ENCODE measurements around the gene SIRPG.
"Not testable (repeated sequence)": the region's sequence is repeated elsewhere in the genome, so short reads cannot be mapped to it uniquely, and the experiment has no call there.

The SIRPG gene

DNA sequence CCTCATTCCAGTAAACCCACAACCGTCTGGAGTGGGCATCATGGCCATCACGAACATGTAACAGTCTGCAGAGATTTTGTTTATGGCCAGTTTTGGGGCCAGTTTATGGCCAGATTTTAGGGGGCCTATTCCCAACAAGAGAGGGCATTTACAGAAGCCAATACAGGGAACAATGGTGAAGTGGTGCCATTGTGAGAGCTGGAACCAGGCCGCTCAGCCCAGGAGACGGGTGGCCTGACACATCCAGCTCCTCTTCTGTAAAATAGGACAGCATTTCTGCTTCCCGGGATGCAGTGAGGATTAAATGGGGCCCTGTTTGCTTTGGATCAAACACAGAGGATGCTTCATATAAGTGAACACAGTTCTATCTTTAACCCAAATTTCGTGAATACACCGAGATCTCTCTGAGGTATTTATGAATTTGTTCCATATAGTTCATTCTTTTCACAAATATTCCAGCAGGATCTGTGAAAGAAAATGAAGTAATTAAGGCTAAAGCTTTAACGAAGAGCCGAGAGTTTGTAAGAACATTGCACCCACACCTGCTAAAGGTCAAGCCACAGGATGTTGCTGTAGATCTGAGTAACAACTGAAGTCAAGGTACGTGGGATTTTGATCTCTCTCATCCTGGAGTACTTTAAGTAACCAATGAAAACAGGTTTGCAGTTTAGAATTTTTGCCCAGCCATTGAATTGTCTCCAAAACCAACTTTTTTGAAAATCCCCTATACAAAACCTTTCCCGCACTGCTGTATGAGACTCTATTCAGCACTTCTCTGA is 14.5 kb upstream of the SIRPG start:
- no peak for DNase-seq (ENCODE audit: low spot score)

DNA sequence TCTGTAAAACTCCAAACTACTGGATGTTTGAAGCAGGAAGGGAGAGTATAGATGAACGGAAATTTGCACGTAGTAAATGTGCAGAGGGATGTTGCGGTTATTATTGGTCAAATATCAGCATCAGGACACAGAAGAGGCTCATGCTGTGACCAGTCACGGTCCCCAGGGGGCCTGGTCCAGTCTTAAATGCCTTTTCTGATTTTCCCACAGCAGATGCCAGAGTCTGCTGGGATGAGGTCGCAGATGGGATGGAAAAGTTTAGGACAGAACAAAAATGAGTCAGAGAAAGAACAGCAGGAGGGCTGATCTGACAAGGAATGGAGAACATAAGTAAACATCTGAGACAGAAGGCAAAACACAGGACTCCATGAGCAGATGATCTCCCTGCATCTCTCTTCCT is 11.7 kb upstream of the SIRPG start:
- peak; percentile 70 for DNase-seq (ENCODE audit: low spot score)

DNA sequence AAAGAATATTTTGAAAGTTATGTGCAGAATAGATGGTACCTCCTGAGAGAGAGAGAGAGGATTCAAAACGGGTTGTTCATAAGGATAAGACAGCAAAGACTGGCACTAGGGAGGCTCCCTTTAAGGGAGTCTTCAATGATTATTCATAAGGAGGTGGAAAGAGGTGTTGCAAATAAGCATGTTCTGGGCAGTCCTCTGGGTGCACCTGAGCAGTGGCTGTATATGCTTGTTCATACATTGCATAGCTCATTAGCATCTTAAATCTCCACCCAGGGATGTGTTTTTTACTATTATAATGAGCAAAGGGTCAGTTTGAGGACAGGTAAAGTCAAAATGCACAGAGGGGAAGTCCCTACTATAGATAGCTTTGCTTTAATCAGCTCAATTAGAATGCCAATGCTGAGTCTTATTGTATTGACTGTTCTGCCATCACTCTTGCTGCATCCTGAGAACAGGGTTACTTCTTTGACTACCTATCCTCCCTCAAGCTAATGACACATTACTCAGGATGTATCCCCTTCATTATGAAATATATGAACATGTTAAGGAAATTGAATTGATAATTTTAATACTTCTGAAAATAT is 10.0 kb upstream of the SIRPG start:
- DNase-seq (ENCODE audit: low spot score), result no peak

DNA sequence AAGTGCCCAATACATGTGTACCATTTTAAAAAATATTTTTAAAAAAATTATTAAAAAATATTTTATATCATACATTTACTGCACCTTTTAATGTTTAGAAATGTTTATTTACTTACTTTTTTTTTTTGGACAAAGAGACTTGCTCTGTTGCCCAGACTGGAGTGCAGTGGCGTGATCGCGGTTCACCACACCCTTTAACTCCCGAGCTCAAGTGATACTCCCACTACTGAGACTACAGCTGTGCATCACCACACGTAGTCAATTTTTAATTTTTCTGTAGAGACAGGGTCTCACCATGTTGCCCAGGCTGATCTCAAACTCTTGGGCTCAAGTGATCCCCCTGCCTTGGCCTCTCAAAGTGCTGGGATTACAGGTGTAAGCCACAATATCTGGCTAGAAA is 9.2 kb upstream of the SIRPG start:
- DNase-seq (ENCODE audit: low spot score), result no peak

DNA sequence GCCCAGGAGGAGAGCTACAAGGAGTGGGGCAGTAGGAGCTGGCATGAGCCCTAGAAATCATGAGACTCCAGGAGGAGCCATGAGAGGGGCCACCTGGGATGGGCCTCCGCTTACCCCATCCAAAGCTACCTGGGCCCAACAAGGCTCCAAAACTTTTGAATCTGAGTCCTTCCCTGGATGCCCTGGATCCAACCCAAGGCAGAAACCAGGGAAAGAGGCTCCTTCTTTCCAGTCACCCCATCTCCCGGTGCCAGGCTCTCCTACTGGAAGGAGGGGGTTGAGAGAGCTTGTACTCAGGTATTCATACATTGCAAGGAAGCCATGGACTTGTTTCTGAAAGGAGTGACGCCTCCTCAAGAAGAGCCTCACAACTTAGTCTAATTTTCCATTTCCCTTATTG is 7.8 kb upstream of the SIRPG start:
- no peak for DNase-seq (ENCODE audit: low spot score)

DNA sequence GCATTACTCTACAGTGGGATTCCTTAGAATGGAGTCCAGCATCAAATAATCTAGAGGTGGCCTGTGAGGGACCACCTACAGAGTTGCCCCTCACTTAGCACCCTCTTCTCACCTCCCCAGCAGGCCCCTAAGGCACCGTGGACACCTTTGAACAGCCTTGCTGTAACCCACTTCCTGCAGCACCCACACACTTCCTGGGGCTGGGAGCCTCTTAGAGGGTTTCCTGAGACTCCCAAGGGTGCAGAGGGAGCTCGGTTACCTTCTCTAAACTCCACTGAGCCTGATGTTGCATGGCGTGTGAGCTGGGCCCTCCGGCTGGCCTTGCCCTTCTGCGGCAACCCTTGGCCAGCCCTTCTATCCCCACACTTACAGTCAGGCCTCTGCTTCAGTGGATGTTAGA is 7.3 kb upstream of the SIRPG start:
- DNase-seq (ENCODE audit: low spot score), result no peak

DNA sequence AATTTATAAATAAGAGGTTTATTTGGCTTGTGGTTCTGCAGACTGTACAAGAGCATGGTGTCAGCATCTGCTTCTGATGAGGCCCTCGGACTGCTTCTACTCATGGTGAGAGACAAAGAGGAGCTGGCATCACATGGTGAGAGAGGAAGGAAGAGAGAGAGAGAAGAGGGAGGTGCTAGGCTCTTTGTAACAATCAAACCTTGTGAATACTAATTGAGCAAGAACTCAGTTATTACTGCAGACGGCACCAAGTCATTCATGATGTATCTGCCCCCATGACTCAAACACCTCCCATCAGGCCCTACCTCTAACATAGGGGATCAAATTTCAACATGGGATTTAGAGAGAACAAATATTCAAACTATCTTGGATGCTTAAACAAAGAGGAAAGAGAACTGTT is 6.3 kb upstream of the SIRPG start:
- no peak for DNase-seq (ENCODE audit: low spot score)

DNA sequence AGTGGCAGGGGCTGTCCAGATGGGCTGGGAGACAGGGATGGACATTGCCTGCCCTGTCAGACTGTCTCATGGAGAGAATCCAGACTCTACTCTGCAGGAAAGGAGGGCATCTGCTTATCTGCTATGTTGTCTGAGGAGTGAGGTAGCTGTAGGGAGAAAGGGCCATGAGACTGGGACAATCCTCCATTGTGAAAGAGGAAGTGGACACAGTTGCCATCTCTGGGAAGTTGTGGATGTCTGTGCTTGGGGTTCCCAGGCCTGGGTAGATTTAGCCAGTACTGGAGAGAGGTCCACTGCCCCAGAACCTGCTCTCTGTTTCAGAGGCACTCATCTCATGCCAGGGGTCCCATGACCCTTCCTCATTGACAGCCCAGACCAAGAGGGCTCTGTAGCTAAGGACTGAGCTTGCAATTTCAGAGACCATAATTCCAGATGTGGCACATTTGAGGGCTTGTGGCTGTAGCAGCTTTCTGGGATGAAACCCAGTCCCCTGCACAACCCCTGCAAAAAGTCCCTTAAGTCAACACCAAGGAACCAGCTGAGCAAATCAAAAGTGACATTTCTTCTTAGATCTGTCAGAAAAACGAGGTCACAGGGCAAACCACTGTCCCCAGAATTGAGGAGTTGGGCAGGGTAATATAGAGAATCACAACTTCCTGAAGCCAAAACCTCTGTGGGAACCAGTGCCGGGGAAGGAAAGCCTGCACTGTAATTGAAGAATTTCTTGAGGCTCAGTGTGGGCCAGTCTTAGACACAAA is 4.1 kb upstream of the SIRPG start:
- no peak for DNase-seq (ENCODE audit: low spot score)

DNA sequence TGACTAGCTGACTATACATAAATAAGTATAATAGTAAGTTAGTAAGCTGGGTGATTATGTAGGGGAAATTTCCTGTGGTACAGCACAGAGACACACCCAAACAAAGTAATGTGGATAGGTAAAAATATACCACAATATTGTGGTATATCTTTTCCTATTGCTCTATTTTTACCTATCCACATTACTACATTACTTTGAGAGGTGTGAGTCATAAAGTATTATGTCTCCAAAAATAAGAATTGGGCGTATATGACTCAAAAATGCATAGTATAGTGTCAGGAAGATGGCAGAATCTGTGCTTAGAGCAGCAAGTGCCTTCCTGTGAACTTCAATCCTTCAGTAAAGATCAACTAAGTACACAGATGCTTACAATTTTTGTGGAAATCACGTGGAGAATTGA is 2.7 kb upstream of the SIRPG start:
- DNase-seq (ENCODE audit: low spot score), result no peak

DNA sequence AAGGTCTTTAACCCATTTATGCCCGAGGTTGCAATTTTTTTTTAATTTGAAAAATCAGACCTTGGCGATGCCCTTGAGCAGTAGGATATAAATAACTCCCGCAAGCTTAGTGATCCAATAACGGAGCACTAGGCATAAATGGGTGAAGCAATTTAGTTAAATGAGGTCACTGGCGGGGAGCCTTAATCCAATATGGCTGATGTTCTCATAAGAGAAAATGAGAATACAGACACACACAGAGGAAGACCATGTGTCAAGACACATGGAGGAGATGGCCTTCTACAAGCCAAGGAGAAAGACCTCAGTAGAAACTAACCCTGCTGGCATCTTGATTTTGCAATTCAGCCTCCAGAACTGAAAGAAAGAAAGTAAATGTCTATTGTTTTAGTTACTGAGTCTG is 735 bp downstream of the SIRPG start:
- DNase-seq (ENCODE audit: low spot score), result no peak

DNA sequence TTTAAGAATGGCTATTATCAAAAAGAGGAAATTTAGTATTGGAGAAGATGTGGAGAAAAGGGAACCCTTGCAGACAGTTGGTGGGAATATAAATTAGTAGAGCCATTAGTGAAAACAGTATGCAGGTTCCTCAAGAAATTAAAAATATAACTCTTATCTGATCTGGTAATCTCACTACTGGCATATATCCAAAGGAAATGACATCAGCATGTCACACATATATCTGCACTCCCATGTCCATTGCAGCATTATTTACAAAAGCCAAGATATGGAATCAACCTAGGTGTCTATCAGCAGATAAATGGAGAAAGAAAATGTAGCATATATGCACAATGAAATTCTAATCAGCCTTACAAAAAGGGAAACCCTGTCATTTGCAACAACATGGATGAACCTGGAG is 2.6 kb downstream of the SIRPG start:
- no peak for DNase-seq (ENCODE audit: low spot score)

DNA sequence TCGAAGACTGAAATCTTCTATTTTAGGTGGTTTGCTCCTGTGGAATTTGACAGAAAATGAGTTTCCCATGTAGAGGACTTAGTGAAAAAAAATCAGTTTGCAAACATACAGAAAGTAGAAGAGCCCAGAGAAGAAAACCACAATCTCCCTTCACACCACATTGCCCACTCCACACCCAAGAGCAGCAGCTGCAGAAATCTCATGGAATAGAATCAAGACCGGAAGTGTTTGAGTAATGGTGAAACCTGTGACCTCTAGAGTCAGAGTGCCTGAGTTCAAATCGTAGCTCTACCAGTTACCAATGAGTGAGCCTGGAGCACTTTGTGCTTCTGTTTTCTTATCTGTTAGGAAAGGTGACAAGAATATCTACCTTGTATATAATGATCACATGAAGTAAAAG is 4.6 kb downstream of the SIRPG start:
- DNase-seq (ENCODE audit: low spot score), result no peak

DNA sequence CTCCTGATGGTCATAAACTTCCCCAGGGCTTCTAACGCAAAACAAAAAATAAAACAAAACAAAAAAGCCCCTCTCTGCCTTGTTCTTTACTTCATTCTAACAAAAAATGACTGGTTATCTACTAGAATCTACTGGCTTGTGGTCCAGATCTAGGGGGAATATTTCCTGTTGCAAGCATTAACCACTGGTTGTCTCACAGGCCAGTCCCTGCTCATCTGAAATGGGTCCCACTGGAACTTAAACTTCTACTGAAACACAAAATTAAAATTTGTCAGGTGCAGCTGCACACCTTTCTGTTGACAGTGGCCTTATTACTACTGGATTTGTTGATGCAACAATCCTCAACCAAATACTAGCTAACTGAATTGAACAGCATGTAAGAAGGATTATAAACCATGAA is 5.5 kb downstream of the SIRPG start:
- no peak for DNase-seq (ENCODE audit: low spot score)

DNA sequence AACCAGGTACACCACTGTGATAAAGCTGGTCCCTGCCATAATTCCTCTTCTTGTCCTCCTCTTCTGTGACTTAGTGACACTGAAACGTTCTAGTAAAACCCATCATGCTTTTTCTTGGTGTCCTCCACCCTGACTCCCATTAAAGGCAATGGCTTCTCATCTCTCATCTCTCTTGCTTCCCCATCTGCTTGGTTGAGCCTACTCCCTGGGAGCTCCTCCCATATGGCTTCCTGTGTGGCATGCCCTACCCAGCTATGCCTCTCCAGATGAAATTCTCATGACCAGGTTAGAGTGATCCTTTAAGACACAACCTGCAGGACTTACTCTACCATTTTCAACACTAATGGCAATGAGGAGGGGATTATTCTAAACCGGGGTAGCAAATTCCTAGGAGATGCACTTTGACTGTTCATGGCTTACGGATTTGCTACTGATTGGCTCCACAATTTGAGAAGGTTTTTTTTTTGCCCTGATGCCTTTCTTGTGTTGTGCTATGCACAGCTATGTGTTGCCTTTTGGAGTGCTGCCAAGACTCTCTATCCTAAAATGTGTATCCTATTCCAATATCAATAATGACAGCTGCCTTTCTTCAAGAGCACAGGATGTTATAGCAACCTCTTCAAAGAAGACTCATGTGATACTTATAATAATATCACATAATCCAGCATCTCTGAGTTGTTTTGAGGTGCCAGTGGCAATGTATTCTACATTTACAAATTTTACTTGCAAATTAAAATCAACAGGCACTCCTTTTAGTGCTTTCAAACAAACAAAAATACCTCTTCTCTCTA is 6.1 kb downstream of the SIRPG start:
- no peak for DNase-seq (ENCODE audit: low spot score)

DNA sequence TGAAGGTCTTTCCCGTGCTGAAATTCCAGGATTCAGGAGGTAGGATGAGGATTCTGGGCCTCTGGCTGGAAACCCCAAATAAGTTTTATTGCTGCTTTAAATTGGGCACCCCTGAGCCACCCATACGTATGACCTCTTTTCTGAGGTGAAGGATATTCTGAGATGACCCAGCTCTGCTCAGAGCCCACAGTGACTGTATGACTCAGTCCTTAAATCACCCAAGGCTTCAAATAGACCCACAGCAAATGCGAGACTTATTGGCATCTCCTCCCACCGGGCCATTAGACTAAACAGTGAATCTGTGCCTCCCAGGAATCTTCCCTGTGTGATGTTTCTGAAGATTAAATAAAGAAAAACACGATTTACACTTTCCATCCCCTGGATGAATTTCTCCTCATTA is 9.5 kb downstream of the SIRPG start:
- DNase-seq (ENCODE audit: low spot score), result no peak

DNA sequence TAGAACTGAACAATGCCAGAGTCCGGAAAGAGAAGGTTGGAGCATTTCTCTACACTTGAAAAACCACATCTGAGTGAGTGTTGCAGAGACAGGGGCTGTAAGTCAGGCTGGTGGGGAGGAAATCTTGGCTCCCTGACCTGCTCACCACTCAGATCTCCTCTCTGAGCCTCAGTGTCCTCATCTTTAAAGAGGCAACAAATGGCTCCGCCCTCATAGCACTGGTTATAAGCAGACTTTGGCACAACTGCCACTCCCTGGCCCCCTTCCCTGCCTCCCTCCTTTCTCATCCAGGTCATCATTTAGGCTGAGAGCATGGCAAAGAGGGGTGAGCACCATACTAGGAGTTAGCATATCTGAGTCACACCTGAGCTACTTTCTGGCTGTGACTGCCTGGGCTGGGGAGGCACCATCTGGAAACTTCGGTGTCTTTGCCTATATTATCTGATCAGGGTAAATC is 10.6 kb downstream of the SIRPG start:
- no peak for DNase-seq (ENCODE audit: low spot score)

DNA sequence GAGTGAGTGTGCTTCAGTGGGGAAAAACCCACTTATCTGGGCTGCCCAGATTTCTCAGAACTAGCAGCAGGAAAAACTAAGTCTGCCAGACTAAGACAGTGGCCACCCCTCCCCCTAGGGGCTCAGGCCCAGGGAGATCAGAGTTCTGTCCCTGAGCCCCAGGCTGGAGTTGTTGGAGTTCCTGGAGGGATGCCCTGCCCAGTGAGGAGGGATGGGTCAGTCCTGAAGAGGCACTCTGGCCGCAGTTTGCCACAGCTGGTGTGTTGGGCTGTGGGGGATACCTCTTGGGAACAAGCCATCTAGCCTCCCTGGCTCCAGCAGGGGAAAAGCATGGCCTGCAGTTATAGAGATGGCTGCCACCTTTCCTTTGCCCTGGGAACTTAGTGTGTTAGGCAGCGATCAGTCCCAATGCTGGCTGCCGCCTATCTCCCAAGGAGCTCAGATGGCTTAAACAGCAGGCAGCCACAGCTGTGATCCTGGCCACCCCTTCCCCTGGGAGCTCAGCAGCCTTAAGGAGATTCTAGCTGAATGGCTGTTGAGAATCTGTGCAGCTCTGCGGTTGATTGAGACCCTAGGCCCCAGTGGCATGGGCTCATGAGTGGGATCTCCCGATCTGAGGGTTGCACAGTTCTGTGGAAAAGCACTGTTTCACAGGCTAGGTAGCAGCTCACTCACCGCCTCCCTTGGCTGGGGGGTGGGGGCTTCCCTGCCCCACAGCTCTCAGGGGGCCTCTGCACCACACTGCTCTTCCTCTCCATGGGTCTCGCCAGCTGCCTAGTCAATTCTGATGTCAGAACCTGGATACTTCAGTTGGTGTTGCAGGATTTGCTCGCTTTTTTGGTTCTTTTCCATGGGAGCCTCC is 13.2 kb downstream of the SIRPG start:
- DNase-seq (ENCODE audit: low spot score), result no peak

DNA sequence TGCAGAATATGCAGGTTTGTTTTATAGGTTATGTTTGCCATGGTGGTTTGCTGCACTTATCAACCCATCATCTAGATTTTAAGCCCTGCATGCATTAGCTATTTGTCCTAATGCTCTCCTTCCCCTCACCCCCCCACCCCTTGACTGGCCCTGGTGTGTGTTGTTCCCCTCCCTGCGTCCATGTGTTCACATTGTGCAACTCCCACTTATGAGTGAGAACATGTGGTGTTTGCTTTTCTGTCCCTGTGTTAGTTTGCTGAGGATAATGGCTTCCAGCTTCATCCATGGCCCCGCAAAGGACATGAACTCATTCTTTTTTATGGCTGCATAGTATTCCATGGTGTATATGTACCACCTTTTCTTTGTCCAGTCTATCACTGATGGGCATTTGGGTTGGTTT is 18.9 kb downstream of the SIRPG start:
- DNase-seq (ENCODE audit: low spot score), result not testable (repeated sequence)

DNA sequence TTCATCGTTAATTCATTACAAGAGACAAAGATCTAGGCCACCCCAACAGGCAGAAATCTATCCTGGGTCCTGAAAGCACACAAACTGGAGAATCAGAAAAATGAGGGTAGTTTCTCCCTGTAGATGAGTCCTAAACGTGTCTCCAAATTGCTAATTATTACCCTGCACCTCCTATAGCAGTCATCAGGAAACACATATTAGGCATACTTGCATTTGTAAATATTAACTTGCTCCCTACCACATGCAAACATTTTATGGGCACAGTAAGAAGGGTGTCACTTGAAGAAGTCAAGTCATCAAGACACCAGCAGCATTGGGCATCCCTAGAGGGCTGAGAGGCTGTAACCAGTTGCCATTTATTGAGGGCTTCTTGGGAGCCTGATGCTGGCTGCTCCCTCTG is 19.8 kb downstream of the SIRPG start:
- no peak for DNase-seq (ENCODE audit: low spot score)

DNA sequence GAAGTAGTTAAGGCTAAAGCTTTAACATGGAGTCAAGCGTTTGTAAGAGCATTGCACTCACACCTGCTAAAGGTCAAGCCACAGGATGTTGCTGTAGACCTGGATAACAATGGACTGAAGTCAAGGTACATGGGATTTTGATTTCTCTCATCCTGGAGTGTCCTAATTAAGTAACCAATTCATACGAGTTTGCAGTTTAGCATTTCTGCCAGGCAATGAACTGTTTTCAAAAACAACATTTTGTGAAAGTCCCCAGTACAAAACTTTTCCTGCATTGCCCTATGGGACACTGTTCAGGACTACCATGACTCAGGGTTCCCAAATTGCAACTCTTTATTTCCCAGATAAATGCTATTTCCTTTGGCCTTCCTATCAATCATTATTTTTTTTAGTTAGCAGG is 20.4 kb downstream of the SIRPG start:
- no peak for DNase-seq (ENCODE audit: low spot score)

DNA sequence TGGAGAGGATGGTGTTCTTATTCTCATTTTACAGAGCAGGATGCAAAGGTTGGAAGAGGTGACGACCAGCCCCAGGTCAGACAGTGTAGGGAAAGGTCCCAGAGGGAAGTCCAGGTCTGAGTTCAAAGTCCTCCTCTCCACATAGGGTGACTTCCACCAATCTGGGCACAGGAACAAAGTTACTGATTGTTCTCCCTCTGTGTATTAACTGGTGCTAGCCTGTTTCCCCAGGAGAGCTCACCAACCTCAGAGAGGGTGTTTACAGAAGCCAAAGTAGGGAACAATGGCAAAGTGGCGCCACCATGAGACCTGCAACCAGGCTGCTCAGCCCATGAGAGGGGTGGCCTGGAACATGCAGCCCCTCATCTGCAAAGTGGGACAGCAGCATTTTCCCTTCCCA is 21.0 kb downstream of the SIRPG start:
- no peak for DNase-seq (ENCODE audit: low spot score)

All from AG20443 (cell line).